ENCODE results near the gene RABL6. TPM values are rescaled to one million over a fixed set of nuclear protein-coding genes. Genes with fewer than 3 reads are reported as not detected.
"Not testable (repeated sequence)": the region's sequence is repeated elsewhere in the genome, so short reads cannot be mapped to it uniquely, and the experiment has no call there.

RABL6 gene
- total RNA-seq, 2 experiments from 2014 or later = 113 to 123 TPM

- no peaks in the 10 kb centered on the region for H3K9me3 Mint-ChIP-seq (ENCODE audit: low read depth)
- no peak overlapping the region for H3K27ac Mint-ChIP-seq
- ATAC-seq = no peak
- H3K36me3 Mint-ChIP-seq = no peaks in the 10 kb centered on the region
- no peak for DNase-seq
- no peaks in the 10 kb centered on the region for H3K27me3 Mint-ChIP-seq
- CTCF ChIA-PET = interaction anchor here (1.3 to 3.6 kb wide), 4 partner anchors 22 to 56 kb away, joined by 3 to 23 read pairs (median 8); partner anchors contain the start of gene AJM1
- H3K4me1 Mint-ChIP-seq = peaks cover 46% of the 10 kb centered on the region
- H3K4me3 Mint-ChIP-seq = no peak overlapping the region
These were observed 72.9 kb downstream of the RABL6 start for GRCh38 chr9:136880651-136881050.

- CTCF ChIA-PET = interaction anchor here (0.7 to 3.6 kb wide), 16 partner anchors 14 to 355 kb away, joined by 3 to 23 read pairs (median 4); partner anchors contain the start of genes AJM1 and FBXW5
- H3K36me3 Mint-ChIP-seq = no peaks in the 10 kb centered on the region
- peak overlapping the region; percentile 76 for H3K4me3 Mint-ChIP-seq
- no peaks in the 10 kb centered on the region for H3K27me3 Mint-ChIP-seq
- peak overlapping the region; percentile 88 for H3K27ac Mint-ChIP-seq
- DNase-seq (peak; percentile 87), ATAC-seq (peak; percentile 28)
- peaks cover 46% of the 10 kb centered on the region for H3K4me1 Mint-ChIP-seq
- no peaks in the 10 kb centered on the region for H3K9me3 Mint-ChIP-seq (ENCODE audit: low read depth)
These were observed 74.0 kb downstream of the RABL6 start for GRCh38 chr9:136881691-136882108.

GRCh38 chr9:136882109-136882946 lies 74.6 kb downstream of the RABL6 start:
- peaks cover 4% of the 10 kb centered on the region for H3K36me3 Mint-ChIP-seq
- no peaks in the 10 kb centered on the region for H3K27me3 Mint-ChIP-seq
- H3K27ac Mint-ChIP-seq = peak overlapping the region; percentile 88
- ATAC-seq (peak; percentile 50), DNase-seq (peak; percentile 94)
- peaks cover 50% of the 10 kb centered on the region for H3K4me1 Mint-ChIP-seq
- H3K4me3 Mint-ChIP-seq = peak overlapping the region; percentile 76
- CTCF ChIA-PET = interaction anchor here (0.7 to 3.6 kb wide), 15 partner anchors 14 to 354 kb away, joined by 3 to 23 read pairs (median 4); partner anchors contain the start of genes AJM1 and FBXW5
- H3K9me3 Mint-ChIP-seq (ENCODE audit: low read depth) = no peaks in the 10 kb centered on the region

DNA sequence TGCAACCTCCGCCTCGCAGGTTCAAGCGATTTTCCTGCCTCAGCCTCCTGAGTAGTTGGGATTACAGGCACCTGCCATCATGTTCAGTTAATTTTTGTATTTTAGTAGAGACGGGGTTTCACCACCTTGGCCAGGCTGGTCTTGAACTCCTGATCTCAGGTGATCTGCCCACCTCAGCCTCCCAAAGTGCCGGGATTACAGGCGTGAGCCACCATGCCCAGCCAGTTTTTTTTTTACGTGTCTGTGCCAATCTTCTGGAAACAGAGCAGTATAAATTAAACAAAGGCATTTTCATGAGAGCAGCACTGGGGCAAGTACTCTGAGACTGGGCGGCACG lies 75.2 kb downstream of the RABL6 start:
- H3K27me3 Mint-ChIP-seq; DNase-seq; H3K36me3 Mint-ChIP-seq; H3K9me3 Mint-ChIP-seq (ENCODE audit: low read depth); ATAC-seq: not testable (repeated sequence)
- peaks cover 50% of the 10 kb centered on the region for H3K4me1 Mint-ChIP-seq
- peak overlapping the region; percentile 88 for H3K27ac Mint-ChIP-seq
- CTCF ChIA-PET = interaction anchor here (1.1 to 3.6 kb wide), 8 partner anchors 15 to 185 kb away, joined by 3 to 23 read pairs (median 4); partner anchors contain the start of genes AJM1 and FBXW5
- H3K4me3 Mint-ChIP-seq = peak overlapping the region; percentile 76

- H3K27me3 Mint-ChIP-seq; ATAC-seq; H3K9me3 Mint-ChIP-seq (ENCODE audit: low read depth); H3K4me3 Mint-ChIP-seq; H3K36me3 Mint-ChIP-seq; DNase-seq: not testable (repeated sequence)
- CTCF ChIA-PET = interaction anchor here (1.5 to 3.2 kb wide), 3 partner anchors 40 to 96 kb away, joined by 4 to 24 read pairs (median 6); partner anchors contain the start of genes AJM1 and FBXW5
- Mint-ChIP-seq H3K4me1 (peaks cover 57% of the 10 kb centered on the region), H3K27ac (peak overlapping the region; percentile 88)
These were observed 75.9 kb downstream of the RABL6 start for GRCh38 chr9:136883670-136884069.

GRCh38 chr9:136885950-136886578 lies 78.3 kb downstream of the RABL6 start, which contains the start of gene TRAF2:
Gene TRAF2, plus strand, starts transcription at chr9:136886516. Its CDS starts 12,225 bp downstream, at chr9:136898741.
- CTCF ChIA-PET = interaction anchor here (0.7 to 3.2 kb wide), 8 partner anchors 16 to 149 kb away, joined by 3 to 24 read pairs (median 5); partner anchors contain the start of genes AJM1, C8G and FBXW5
- H3K27ac Mint-ChIP-seq = peak within 1 kb of the TSS; percentile 88
- ATAC-seq = peak; percentile 91
- H3K9me3 Mint-ChIP-seq (ENCODE audit: low read depth) = no peaks in the 10 kb centered on the region
- H3K4me1 Mint-ChIP-seq = peaks cover 62% of the 10 kb centered on the region
- peaks cover 12% of the 10 kb centered on the region for H3K36me3 Mint-ChIP-seq
- peak; percentile 98 for DNase-seq
- peak within 1 kb of the TSS; percentile 96 for H3K4me3 Mint-ChIP-seq
- H3K27me3 Mint-ChIP-seq = no peaks in the 10 kb centered on the region

- peak; percentile 31 for ATAC-seq
- peaks cover 17% of the 10 kb centered on the region for H3K36me3 Mint-ChIP-seq
- H3K4me3 Mint-ChIP-seq = peak overlapping the region; percentile 96
- peak overlapping the region; percentile 88 for H3K27ac Mint-ChIP-seq
- DNase-seq = peak; percentile 65
- no peaks in the 10 kb centered on the region for H3K9me3 Mint-ChIP-seq (ENCODE audit: low read depth)
- H3K4me1 Mint-ChIP-seq = peaks cover 54% of the 10 kb centered on the region
- H3K27me3 Mint-ChIP-seq = no peaks in the 10 kb centered on the region
- CTCF ChIA-PET = interaction anchor here (0.7 to 3.2 kb wide), 10 partner anchors 12 to 148 kb away, joined by 3 to 24 read pairs (median 5); partner anchors contain the start of genes AJM1, C8G and FBXW5
These were observed 79.2 kb downstream of the RABL6 start for GRCh38 chr9:136886610-136887597.

DNA sequence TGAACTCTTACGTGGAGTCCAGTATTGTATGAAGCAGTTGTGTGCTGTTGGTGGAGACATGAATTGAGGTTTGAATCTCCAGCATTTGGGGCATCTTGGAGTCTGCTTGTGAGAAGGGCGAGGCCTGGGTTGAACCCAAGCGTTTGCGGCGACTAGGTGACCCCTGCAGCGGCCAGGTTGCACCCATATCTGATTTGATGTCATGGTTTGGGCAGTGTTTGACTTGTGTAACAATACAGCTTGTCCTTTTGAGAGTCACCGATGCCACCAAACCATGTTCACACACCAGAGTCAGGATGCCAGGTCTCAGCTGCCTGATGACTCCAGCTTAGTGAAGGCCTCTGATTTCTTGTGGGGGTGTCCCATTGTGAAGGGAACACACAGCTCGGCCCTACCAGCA lies 80.7 kb downstream of the RABL6 start:
- ATAC-seq = no peak
- H3K36me3 Mint-ChIP-seq = peaks cover 22% of the 10 kb centered on the region
- no peak for DNase-seq
- H3K4me1 Mint-ChIP-seq = peaks cover 44% of the 10 kb centered on the region
- no peaks in the 10 kb centered on the region for H3K27me3 Mint-ChIP-seq
- peak overlapping the region; percentile 8 for H3K27ac Mint-ChIP-seq
- CTCF ChIA-PET = interaction anchor here (0.6 to 1.9 kb wide), 3 partner anchors 11 to 187 kb away, joined by 3 to 11 read pairs (median 4); partner anchors contain the start of gene AJM1
- H3K4me3 Mint-ChIP-seq = peak overlapping the region; percentile 18
- H3K9me3 Mint-ChIP-seq (ENCODE audit: low read depth) = no peaks in the 10 kb centered on the region

GRCh38 chr9:136889858-136890257 lies 82.1 kb downstream of the RABL6 start:
- Mint-ChIP-seq H3K9me3 (ENCODE audit: low read depth) (no peaks in the 10 kb centered on the region), H3K4me3 (no peak overlapping the region), H3K36me3 (peaks cover 22% of the 10 kb centered on the region), H3K27ac (no peak overlapping the region), H3K4me1 (peaks cover 38% of the 10 kb centered on the region), H3K27me3 (no peaks in the 10 kb centered on the region)
- DNase-seq = no peak
- no peak for ATAC-seq
- CTCF ChIA-PET = no interaction called here

GRCh38 chr9:136890661-136891060 lies 82.9 kb downstream of the RABL6 start:
- ATAC-seq (no peak), DNase-seq (no peak)
- CTCF ChIA-PET = no interaction called here
- peaks cover 26% of the 10 kb centered on the region for H3K36me3 Mint-ChIP-seq
- H3K27me3 Mint-ChIP-seq = no peaks in the 10 kb centered on the region
- H3K4me3 Mint-ChIP-seq = no peak overlapping the region
- no peaks in the 10 kb centered on the region for H3K9me3 Mint-ChIP-seq (ENCODE audit: low read depth)
- no peak overlapping the region for H3K27ac Mint-ChIP-seq
- H3K4me1 Mint-ChIP-seq = peaks cover 36% of the 10 kb centered on the region

Data from activated CD8-positive, alpha-beta memory T cell treated with anti-CD3 and anti-CD28 coated beads, Interleukin-2, amount 10 ng/mL, durations not matched to agents 7 days and 5 days (primary cell).